ENCODE data around the gene CECR2.

GRCh38 chr22:17337639-17338038 lies 31.6 kb upstream of the CECR2 start:
- TF ChIP-seq EZH2phosphoT487 (IDR thresholded peaks at IDR 0.05) (no peak), CTCF (IDR thresholded peaks at IDR 0.05) (no peak)

All from neural progenitor cell (in vitro differentiated cells).